Gastroesophageal sphincter (tissue), 3 donors: ENCODE results near the gene ZFHX3.

Experiments
- CTCF ChIP-seq, 4 experiments: fragments of 200-600 bp in 2 of 4; fragments of 450-650 bp in 2 of 4; sonication (generic) in 1 of 4; IDR thresholded peaks; one replicate each; pipeline ENCODE4 v1.5.1; 2017 to 2019; ENCODE audit warnings: antibody characterized with exemption in 4 of 4, mild to moderate bottlenecking in 2 of 4, moderate library complexity in 2 of 4
- POLR2A ChIP-seq, 2 donors: fragments of 450-650 bp; IDR thresholded peaks; one replicate each; pipeline ENCODE4 v1.6.1; 2017; ENCODE audit warnings: antibody characterized with exemption in 2 of 2, mild to moderate bottlenecking in 2 of 2, moderate library complexity in 1 of 2
- POLR2AphosphoS5 ChIP-seq: sonication (generic); formaldehyde crosslinking; IDR thresholded peaks from one replicate; pipeline ENCODE4 v1.6.1; 2017; ENCODE audit warnings: antibody characterized with exemption

GRCh38 chr16:73060892-73061490, 13.1 kb upstream of the ZFHX3 start:
- TF ChIP-seq CTCF (IDR thresholded peaks at IDR 0.05) (no peak), POLR2A (IDR thresholded peaks at IDR 0.05) (no peak), POLR2AphosphoS5 (no peak)
